Sigmoid colon (tissue), 4 donors: ENCODE measurements around the gene RDX.

ENCODE experiments used
- EP300 ChIP-seq, 4 donors: sonication (generic); formaldehyde crosslinking; IDR thresholded peaks; one replicate each; pipeline ENCODE4 v1.6.1; 2017; ENCODE audit warnings: antibody characterized with exemption in 4 of 4
- POLR2A ChIP-seq, 2 donors: fragments of 450-650 bp; IDR thresholded peaks; one replicate each; pipeline ENCODE4 v1.6.1; 2016; ENCODE audit warnings: antibody characterized with exemption in 2 of 2, mild to moderate bottlenecking in 2 of 2, moderate library complexity in 2 of 2
- POLR2AphosphoS5 ChIP-seq, 4 donors: sonication (generic); formaldehyde crosslinking; IDR thresholded peaks; one replicate each; pipeline ENCODE4 v1.6.1; 2017; ENCODE audit warnings: antibody characterized with exemption in 4 of 4
- TF ChIP-seq, protein P1 (sequence below), 4 experiments: fragments of 450-650 bp in 3 of 4; fragments of 200-600 bp in 1 of 4; IDR thresholded peaks; one replicate each; pipeline ENCODE4 v1.5.1; 2016 to 2019; ENCODE audit warnings: antibody characterized with exemption in 4 of 4, mild to moderate bottlenecking in 3 of 4, moderate library complexity in 2 of 4

GRCh38 chr11:110235966-110236365 lies 60.4 kb downstream of the RDX start:
- TF ChIP-seq EP300 (IDR thresholded peaks at IDR 0.05): no peak
- TF ChIP-seq, protein P1, sequence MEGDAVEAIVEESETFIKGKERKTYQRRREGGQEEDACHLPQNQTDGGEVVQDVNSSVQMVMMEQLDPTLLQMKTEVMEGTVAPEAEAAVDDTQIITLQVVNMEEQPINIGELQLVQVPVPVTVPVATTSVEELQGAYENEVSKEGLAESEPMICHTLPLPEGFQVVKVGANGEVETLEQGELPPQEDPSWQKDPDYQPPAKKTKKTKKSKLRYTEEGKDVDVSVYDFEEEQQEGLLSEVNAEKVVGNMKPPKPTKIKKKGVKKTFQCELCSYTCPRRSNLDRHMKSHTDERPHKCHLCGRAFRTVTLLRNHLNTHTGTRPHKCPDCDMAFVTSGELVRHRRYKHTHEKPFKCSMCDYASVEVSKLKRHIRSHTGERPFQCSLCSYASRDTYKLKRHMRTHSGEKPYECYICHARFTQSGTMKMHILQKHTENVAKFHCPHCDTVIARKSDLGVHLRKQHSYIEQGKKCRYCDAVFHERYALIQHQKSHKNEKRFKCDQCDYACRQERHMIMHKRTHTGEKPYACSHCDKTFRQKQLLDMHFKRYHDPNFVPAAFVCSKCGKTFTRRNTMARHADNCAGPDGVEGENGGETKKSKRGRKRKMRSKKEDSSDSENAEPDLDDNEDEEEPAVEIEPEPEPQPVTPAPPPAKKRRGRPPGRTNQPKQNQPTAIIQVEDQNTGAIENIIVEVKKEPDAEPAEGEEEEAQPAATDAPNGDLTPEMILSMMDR (IDR thresholded peaks at IDR 0.05): no peak
- TF ChIP-seq POLR2A (IDR thresholded peaks at IDR 0.05): no peak
- TF ChIP-seq POLR2AphosphoS5 (IDR thresholded peaks at IDR 0.05): no peak
